ENCODE data around the gene TBC1D14.

DNA sequence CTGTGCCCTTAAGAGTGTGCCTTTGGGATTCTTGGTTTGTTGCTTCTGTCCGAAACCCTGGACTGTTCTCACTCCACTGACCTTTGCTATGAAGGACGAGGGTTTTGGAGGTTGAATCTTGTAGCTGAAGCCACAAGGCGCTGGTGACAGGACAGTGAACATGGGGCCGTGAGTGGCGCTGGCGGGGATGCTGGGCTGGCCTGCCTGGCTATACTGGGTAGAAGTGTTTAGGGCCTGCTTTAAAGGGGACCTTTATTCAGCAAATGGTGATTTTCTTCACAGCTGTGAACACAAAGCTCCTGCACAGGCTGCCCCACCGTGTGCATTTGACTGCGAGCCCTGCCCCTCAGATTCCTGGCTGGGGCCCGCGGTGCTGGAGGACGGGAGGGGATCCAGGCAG, 106.5 kb downstream of the TBC1D14 start:
- TF ChIP-seq YY1 (IDR thresholded peaks at IDR 0.05; ENCODE audit: low read depth, low read length) = no peak
- TF ChIP-seq CREB1 (IDR thresholded peaks at IDR 0.05) = no peak
- TF ChIP-seq CBX5 (IDR thresholded peaks at IDR 0.05; ENCODE audit: low read depth, low read length) = no peak
- no peak for TF ChIP-seq GABPA (IDR thresholded peaks at IDR 0.05; ENCODE audit: borderline replicate concordance, insufficient read depth, low read length)
- TF ChIP-seq, protein P1, sequence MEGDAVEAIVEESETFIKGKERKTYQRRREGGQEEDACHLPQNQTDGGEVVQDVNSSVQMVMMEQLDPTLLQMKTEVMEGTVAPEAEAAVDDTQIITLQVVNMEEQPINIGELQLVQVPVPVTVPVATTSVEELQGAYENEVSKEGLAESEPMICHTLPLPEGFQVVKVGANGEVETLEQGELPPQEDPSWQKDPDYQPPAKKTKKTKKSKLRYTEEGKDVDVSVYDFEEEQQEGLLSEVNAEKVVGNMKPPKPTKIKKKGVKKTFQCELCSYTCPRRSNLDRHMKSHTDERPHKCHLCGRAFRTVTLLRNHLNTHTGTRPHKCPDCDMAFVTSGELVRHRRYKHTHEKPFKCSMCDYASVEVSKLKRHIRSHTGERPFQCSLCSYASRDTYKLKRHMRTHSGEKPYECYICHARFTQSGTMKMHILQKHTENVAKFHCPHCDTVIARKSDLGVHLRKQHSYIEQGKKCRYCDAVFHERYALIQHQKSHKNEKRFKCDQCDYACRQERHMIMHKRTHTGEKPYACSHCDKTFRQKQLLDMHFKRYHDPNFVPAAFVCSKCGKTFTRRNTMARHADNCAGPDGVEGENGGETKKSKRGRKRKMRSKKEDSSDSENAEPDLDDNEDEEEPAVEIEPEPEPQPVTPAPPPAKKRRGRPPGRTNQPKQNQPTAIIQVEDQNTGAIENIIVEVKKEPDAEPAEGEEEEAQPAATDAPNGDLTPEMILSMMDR (IDR thresholded peaks at IDR 0.05; ENCODE audit: control extremely low read depth in 1 of 3, insufficient read depth in 1 of 3, low read depth in 1 of 3, low read length in 3 of 3) = no peak
- no peak for TF ChIP-seq SUZ12 (IDR thresholded peaks at IDR 0.05; ENCODE audit: low read length)
- TF ChIP-seq NRF1 (IDR thresholded peaks at IDR 0.05; ENCODE audit: low read depth, low read length) = no peak
